Lung microvascular endothelial cell (primary cell): ENCODE measurements around the gene PAPLN. TPM values are rescaled to one million over a fixed set of nuclear protein-coding genes. Genes with fewer than 3 reads are reported as not detected.
A peak's percentile ranks its signal among the peaks of the same experiment; 100 is the strongest.

Experiments used
- DNase-seq, 2 donors: peaks; one replicate each; pipeline versions ENCODE4 v3.0.0 to v3.0.0-alpha.2; 2010; ENCODE audit warnings: low read depth in 2 of 2
- total RNA-seq: library from RNA; depleted of rRNA; stranded (reverse); fragments of >200 nt; gene quantifications from 2 replicates; pipeline ENCODE4 v1.2.1, GENCODE V29; 2014

PAPLN gene
- total RNA-seq, 1 donor from 2014 or later, result 48.4 TPM

- DNase-seq, result peak; percentile 70 to 77
Measured at GRCh38 chr14:73231981-73232851, 5.1 kb upstream of the PAPLN start.

- peak in 1 of 2 donors; percentile 57 for DNase-seq
Measured at GRCh38 chr14:73232984-73233383, 4.3 kb upstream of the PAPLN start.

DNA sequence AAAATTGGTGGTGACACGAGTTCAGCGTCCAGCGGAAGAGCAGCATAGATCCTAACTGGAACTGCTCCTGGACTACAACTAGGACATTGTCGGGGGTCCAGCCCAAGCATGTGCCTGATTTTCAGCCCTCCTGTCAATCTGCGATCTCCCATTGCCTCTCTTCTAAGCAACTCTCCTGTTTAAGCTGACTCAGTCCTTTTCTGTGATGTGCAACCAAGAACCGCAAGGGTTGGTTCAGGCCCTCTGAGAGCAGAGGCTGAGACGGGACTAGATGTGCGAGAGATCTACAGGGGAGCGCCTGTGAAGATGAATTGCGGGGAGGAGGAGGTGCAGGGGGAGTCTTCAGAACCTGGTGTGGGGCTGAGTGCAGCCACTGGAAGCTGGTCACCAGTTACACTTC, 3.7 kb upstream of the PAPLN start:
- DNase-seq, result no peak

- DNase-seq, result no peak
Measured at GRCh38 chr14:73234029-73234428, 3.3 kb upstream of the PAPLN start.

- no peak for DNase-seq
Measured at GRCh38 chr14:73234586-73235394, 2.5 kb upstream of the PAPLN start.

DNA sequence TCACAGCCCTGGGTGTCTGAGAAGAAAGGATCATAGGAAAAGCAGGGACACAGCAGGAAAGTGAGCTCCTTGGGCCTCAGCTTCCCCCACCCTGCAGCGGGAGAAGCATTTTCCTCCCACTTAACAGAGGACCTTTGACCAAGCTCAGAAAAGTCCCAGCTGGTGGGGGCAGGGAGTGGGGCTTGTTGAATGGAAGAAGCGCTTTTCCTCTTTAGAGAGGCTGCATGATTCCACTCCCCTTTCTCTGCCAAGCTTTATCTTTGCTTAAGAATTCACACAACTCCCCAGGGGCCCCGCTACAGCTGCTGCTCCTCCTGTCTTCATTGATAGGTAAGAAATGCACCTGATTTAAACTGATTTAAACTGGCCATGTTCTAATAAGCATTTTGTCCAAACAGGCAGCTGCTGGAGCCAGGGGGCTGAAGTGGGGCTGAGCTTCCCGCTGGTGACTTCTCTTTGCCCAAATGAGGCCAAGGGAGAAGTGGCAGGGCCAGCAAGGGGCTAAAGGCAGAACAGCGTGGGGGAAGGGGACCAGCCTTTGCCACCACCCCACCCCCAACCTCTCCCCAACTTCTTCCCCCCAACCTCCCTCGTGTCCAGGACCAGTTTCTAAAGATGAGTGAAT, 1.7 kb upstream of the PAPLN start:
- DNase-seq, result no peak

DNA sequence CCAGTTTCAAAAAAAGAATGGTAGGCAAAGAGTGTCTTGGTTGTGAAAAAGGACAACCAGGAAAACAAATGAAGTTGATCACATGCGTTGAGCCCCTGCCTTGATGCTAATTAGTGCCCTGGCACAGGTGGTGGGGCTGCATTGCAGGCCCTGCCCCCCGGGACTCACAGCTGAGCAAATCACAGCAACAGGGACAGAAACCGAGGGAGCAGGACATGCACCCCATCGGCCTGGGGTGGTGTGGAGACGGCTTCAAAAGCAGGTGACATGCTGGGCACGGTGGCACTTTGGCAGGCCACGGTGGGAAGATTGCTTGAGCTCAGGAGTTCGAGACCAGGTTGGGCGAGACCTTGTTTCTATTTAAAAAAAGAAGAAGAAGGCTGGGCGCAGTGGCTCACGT, 1.1 kb upstream of the PAPLN start:
- DNase-seq, result no peak

DNA sequence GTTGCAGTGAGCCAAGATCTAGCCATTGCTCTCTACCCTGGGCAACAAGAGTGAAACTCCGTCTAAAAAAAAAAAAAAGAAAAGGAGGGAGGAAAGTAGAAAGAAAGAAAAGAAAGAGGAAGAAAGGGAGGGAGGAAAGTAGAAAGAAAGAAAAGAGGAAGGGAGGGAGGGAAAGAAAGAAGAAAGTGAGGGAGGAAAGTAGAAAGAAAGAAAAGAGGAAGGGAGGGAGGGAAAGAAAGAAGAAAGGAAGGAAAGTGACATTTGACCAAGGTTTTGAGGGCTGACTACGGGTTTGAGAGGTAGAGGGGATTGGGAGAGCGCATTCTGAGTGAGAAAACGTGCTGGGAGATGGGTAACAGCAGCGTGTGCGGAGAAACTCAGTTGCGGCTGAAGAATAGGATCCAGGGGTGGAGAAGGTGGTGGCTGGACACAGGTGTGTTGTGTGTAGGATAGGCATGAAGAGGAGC, 521 bp upstream of the PAPLN start:
- DNase-seq, result no peak

GRCh38 chr14:73237786-73238423, 599 bp downstream of the PAPLN start:
- DNase-seq, result peak in 1 of 2 donors; percentile 38

GRCh38 chr14:73238424-73238852, 1.1 kb downstream of the PAPLN start:
- peak; percentile 49 to 67 for DNase-seq

- DNase-seq, result peak in 1 of 2 donors; percentile 41
Measured at GRCh38 chr14:73238941-73239340, 1.6 kb downstream of the PAPLN start.

DNA sequence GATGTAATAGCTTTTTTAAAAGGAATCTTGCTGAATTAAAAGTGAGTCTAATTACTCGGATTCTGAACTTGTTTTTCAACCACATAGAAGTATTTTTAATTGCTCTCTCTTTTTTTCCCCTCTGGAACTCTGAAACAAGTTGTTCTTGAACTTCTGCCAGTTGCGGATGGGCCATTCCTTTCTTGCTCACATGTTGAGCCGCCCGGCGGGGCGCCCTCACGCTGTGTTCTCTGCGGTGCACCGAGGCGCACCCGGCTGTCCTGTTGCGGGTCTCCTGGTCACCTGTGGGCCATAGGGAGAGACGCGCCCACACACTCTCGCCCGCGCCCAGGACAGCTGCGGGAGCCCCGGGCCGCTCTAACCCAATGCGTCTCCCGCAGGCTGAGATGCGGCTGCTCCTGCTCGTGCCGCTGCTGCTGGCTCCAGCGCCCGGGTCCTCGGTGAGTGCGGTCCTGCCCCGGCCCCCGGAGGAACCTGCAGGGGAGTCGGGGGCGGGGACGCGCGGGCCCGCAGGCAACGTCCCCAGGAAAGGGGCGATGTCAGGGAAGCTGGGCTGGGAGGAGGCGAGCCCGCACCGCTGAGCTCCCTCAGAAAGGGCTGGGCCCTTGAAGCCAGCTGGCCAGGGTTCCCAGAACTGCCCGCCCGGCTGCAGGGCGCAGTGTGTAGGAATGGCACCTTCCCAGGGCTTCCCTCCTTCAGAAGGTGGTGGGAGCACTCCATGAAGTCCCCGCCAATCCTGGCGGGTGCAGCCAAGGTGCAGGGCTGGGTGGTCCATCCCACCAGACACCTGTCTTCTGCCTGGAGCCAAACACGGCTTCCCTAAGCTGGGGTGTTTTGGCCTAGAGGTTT, 2.3 kb downstream of the PAPLN start:
- DNase-seq, result peak; percentile 55 to 77

DNA sequence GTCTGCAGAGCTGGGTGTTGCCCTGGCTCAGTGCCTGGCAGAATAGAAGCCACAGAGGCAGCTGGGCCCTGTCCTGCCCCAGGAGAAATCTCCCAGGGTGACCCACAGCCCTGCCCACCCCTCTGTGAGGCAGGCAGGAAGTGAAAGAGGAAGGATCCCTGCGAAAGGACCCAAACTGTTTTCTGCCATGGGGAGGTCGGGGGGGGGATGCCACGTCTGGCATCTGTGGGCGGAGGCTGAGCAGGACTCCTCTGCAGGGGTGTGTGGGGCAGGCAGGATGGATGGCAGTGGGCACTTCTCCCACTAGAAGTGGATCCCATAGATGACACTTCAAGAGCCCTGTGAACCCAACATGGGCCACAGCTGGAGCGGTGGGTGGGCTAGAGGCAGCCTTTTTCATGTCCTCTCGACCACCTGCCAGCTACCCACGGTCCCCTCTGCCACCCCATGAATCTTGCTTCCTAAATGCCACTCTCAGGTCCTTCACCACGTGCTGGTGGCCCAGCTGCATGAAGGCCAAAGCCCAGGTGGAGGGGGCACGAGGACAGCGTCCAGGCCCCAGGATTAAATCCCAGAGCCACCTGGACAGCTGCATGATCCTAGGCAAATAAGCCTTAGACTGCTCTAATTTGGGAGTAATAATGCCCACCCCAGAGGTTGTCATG, 3.6 kb downstream of the PAPLN start:
- DNase-seq, result no peak

DNA sequence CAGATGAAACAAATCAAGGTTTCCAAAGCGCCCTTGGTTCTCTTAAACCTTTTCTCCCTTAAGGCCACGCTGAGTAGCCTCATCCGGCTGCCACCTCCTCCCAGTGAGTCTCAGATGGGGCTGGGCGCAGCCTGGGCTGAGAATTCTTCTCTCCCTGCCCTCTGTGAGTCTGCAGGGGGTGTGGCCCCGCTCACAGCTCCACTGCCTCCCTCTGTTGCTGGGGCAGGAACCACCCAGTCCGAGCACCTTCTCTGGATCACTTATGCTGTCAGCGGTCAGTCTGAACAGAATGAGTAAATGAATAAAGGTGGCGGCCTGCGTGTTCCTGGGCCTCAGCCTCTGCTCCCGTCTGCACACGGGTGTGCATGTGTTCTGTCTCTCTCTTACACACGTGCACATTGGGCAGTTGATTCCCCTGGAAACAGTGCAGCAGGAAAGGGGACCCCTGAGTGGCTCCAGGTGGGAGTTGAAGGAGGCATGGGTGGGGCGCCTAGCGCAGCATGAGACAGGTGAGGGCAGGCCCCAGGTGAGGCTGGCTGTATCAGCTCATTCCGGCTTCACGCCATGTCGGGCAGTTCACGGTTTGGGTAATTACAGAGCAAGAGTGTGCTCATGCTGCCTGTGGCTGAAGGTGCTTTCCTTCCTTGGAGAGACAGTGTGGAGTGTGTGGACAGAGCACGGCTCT, 4.3 kb downstream of the PAPLN start:
- no peak for DNase-seq

DNA sequence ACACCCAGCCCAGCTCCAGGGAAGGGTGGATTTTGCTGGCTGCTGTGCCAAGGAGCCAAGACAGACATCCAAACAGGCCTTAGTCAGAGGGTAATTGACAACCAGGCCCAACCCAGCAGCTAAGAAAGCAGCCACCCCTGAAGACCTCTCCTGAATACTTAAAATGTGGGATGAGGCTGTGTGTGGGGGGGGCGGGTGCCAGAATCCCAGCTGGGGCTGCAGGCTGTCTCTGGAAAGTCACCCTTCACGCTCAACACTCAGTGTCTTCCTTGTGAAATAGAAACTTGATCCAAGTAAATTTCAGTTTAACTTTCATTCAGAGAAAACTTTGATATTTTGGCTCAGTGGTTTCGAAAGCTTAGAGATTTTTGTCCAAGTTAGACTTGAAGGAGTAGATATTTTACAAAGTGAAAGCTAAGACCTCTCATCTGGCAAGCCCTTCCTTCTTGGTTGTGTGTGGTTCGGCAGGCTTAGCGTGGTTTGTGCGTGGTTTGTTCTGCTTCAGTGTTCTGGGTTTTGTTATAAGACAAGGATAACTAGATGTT, 5.1 kb downstream of the PAPLN start:
- DNase-seq, result no peak

DNA sequence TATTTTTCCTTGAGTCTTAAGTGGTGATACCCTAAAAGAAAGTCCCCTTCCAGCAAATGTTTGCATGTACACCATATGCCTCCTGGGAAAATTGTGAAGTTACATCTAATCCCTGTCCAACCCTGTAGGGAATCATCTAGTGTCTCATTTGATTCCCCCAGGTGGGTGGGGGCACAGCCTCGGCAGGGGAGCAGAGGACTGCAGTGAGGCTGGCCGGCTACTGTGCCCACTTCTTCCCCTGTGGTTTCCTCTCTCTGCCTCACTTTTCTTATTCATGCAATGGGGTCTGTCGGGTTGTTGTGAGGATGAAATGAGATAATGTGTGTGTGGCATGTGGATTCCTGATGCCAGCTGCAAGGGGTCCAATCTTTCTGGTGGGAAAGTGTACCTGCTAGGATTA, 6.0 kb downstream of the PAPLN start:
- DNase-seq, result no peak

GRCh38 chr14:73243748-73244147, 6.4 kb downstream of the PAPLN start:
- DNase-seq, result no peak

DNA sequence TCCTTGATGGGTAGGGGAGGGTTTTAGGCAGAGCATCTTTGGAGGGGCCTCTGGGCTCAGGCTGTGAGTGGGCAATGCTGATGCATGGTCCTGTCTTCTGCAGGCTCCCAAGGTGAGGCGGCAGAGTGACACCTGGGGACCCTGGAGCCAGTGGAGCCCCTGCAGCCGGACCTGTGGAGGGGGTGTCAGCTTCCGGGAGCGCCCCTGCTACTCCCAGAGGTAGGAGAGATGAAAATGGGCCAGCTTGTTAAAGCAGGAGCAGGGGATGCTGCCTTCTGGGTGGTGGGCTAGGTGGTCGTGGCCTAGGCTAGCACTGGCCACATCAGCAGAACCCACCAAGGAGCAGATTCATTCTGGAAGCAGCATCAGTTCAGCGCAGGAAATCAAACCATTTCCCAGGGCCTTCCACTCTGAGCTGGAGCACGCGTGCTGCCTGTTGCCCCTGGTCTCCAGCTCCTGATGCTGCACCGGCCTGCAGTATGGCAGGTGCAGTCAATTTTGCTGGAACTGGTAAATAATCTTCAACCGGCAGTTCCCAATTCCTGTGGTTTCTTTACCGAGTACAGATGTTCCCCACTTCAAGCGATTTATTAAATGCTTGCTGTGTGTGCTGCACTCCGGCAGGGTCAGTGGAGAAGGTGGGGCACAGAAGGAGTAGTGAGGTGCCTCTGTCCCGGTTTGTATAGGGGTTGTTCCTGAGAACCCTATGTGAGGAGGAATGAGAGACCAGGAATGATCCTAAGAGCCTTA, 7.4 kb downstream of the PAPLN start:
- DNase-seq, result no peak
